K562 (cell line): ENCODE data around the gene AMBRA1. TPM values are rescaled to one million over a fixed set of nuclear protein-coding genes. Genes with fewer than 3 reads are reported as not detected.
A peak's percentile ranks its signal among the peaks of the same experiment; 100 is the strongest.

Source experiments
- BCOR ChIP-seq: fragments of 450-650 bp; IDR thresholded peaks from 2 replicates; pipeline ENCODE4 v1.6.1; 2016
- COPS2 ChIP-seq: fragments of 450-650 bp; conservative IDR thresholded peaks from 2 replicates; pipeline ENCODE4 v1.6.1; 2016; ENCODE audit warnings: mild to moderate bottlenecking, moderate library complexity
- CXXC5 ChIP-seq: fragments of 250-450 bp; sonication (Bioruptor Pico); IDR thresholded peaks from 2 replicates; pipeline ENCODE4 v1.8.0; 2022; ENCODE audit warnings: inconsistent platforms, mild to moderate bottlenecking, moderate library complexity
- GATAD2B ChIP-seq: fragments of 450-650 bp; IDR thresholded peaks from 2 replicates; pipeline ENCODE4 v1.6.1; 2017; ENCODE audit warnings: mild to moderate bottlenecking, borderline replicate concordance
- HES1 ChIP-seq: fragments of 450-650 bp; IDR thresholded peaks from 2 replicates; pipeline ENCODE4 v1.6.1; 2016; ENCODE audit warnings: low read depth, mild to moderate bottlenecking, moderate library complexity
- HMGN3 ChIP-seq: IDR thresholded peaks from 2 replicates; pipeline ENCODE4 v1.6.1; 2011; ENCODE audit warnings: borderline replicate concordance, low read depth, mild to moderate bottlenecking, mixed read lengths, low read length; ENCODE audit not compliant: insufficient read length; ENCODE audit errors: extremely low read depth
- HMGXB4 ChIP-seq: sonication (generic); formaldehyde crosslinking; IDR thresholded peaks from 2 replicates; pipeline ENCODE4 v1.8.1; 2023; ENCODE audit warnings: mild to moderate bottlenecking, missing genetic modification reagents
- KDM2B ChIP-seq: fragments of 250-450 bp; sonication (Bioruptor Pico); IDR thresholded peaks from 2 replicates; pipeline ENCODE4 v1.8.0; 2021; ENCODE audit warnings: mild to moderate bottlenecking, moderate library complexity
- NFIC ChIP-seq: fragments of 450-650 bp; IDR thresholded peaks from 2 replicates; pipeline ENCODE4 v1.6.1; 2017; ENCODE audit warnings: mild to moderate bottlenecking, inconsistent platforms
- PHB2 ChIP-seq: fragments of 450-650 bp; IDR thresholded peaks from 2 replicates; pipeline ENCODE4 v1.6.1; 2017; ENCODE audit warnings: low read depth
- PTRF ChIP-seq: fragments of 450-650 bp; IDR thresholded peaks from 2 replicates; pipeline ENCODE4 v1.6.1; 2016; ENCODE audit warnings: mild to moderate bottlenecking, missing genetic modification characterization, missing compliant biosample characterization
- RBFOX2 ChIP-seq: fragments of 200-400 bp; formaldehyde crosslinking; IDR thresholded peaks from 2 replicates; pipeline ENCODE4 v1.6.1; 2017; ENCODE audit warnings: low read depth, mild to moderate bottlenecking, low read length, moderate library complexity
- RBM22 ChIP-seq: fragments of 200-400 bp; formaldehyde crosslinking; IDR thresholded peaks from 2 replicates; pipeline ENCODE4 v1.6.1; 2018; ENCODE audit warnings: low read length, low read depth; ENCODE audit not compliant: poor library complexity, severe bottlenecking
- SP1 ChIP-seq: sonication (generic); formaldehyde crosslinking; IDR thresholded peaks from 2 replicates; pipeline ENCODE4 v1.8.1; 2022; ENCODE audit warnings: mild to moderate bottlenecking, missing genetic modification reagents
- SRSF1 ChIP-seq: fragments of 200-400 bp; formaldehyde crosslinking; IDR thresholded peaks from 2 replicates; pipeline ENCODE4 v1.6.1; 2017; ENCODE audit warnings: mild to moderate bottlenecking, low read depth, low read length, moderate library complexity
- TAF1 ChIP-seq: IDR thresholded peaks from 2 replicates; pipeline ENCODE4 v1.6.1; 2011; ENCODE audit warnings: mild to moderate bottlenecking, low read length, moderate library complexity; ENCODE audit not compliant: insufficient read depth, control insufficient read depth, severe bottlenecking; ENCODE audit errors: extremely low read depth
- XRCC5 ChIP-seq: fragments of 200-400 bp; formaldehyde crosslinking; IDR thresholded peaks from 2 replicates; pipeline ENCODE4 v1.6.1; 2017; ENCODE audit warnings: low read depth, mild to moderate bottlenecking, low read length
- ZNF561 ChIP-seq: fragments of 450-650 bp; formaldehyde crosslinking; conservative IDR thresholded peaks from 2 replicates; pipeline ENCODE4 v1.4.0; 2020; ENCODE audit warnings: mild to moderate bottlenecking, moderate library complexity
- polyA plus RNA-seq, 8 experiments: library from polyadenylated mRNA; depleted of rRNA in 4 of 8; stranded (reverse) in 5 of 8; unstranded in 3 of 8; fragments of >200 nt; fragmentation: Nextera tagmentation in 2 of 8; fragmentation: Illumina TruSeq in 1 of 8; extraction: Ambion mirVana in 2 of 8; extraction: Trizol in 1 of 8; gene quantifications; 2 replicates each; pipeline versions ENCODE4 v1.2.1 to v1.2.3, GENCODE V29; 2011 to 2014; ENCODE audit warnings: inconsistent platforms in 1 of 8, missing spikeins in 1 of 8
- total RNA-seq, 7 experiments: library from RNA; depleted of rRNA in 6 of 7; stranded (reverse); fragments of >200 nt in 6 of 7; fragmentation: Illumina TruSeq in 2 of 7; extraction: Trizol in 2 of 7; gene quantifications; 2 replicates each; pipeline versions ENCODE4 v1.2.1 to v1.2.3, GENCODE V29; 2011 to 2021; ENCODE audit warnings: low replicate concordance in 1 of 7
- TF ChIP-seq, protein P1 (sequence below): fragments of 450-650 bp; formaldehyde crosslinking; IDR thresholded peaks from 2 replicates; pipeline ENCODE4 v1.4.0; 2022; ENCODE audit warnings: missing genetic modification characterization
- TF ChIP-seq, protein P2 (sequence below): conservative IDR thresholded peaks from 2 replicates; pipeline ENCODE4 v1.6.1; 2011; ENCODE audit warnings: low read depth, mild to moderate bottlenecking, low read length; ENCODE audit not compliant: control insufficient read depth
- TF ChIP-seq, protein P3 (sequence below): sonication (generic); formaldehyde crosslinking; IDR thresholded peaks from 2 replicates; pipeline ENCODE4 v1.5.0; 2020; ENCODE audit warnings: missing genetic modification reagents

AMBRA1 gene
- total and polyA plus RNA-seq, 9 of the 15 experiments (the other 6 are each of a cell fraction or from before 2014, with no cell fraction given), result 0.15 to 24.5 (median 13.0) TPM

GRCh38 chr11:46346886-46347636, 246.8 kb downstream of the AMBRA1 start, which contains the start of gene DGKZ (continued):
- TF ChIP-seq, protein P1, sequence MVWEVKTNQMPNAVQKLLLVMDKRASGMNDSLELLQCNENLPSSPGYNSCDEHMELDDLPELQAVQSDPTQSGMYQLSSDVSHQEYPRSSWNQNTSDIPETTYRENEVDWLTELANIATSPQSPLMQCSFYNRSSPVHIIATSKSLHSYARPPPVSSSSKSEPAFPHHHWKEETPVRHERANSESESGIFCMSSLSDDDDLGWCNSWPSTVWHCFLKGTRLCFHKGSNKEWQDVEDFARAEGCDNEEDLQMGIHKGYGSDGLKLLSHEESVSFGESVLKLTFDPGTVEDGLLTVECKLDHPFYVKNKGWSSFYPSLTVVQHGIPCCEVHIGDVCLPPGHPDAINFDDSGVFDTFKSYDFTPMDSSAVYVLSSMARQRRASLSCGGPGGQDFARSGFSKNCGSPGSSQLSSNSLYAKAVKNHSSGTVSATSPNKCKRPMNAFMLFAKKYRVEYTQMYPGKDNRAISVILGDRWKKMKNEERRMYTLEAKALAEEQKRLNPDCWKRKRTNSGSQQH (CRISPR knock-in tag), result 0 out of 2 replicates have a peak, but pooled peaks have one; percentile 10
- no peak for TF ChIP-seq PTRF
- no peak for TF ChIP-seq ZNF561 (CRISPR knock-in tag)
- no peak for TF ChIP-seq HES1
- 0 out of 2 replicates have a peak, but pooled peaks have one; percentile 32 for TF ChIP-seq PHB2
- peak; percentile 62 for TF ChIP-seq RBFOX2
- peak; percentile 84 for TF ChIP-seq SP1 (CRISPR knock-in tag)
- TF ChIP-seq GATAD2B, result peak; percentile 95
- TF ChIP-seq XRCC5, result peak; percentile 45; the same call in 1 of the 2 replicates
- peak; percentile 19; the same call in 1 of the 2 replicates for TF ChIP-seq KDM2B (CRISPR knock-in tag)
- TF ChIP-seq, protein P2, sequence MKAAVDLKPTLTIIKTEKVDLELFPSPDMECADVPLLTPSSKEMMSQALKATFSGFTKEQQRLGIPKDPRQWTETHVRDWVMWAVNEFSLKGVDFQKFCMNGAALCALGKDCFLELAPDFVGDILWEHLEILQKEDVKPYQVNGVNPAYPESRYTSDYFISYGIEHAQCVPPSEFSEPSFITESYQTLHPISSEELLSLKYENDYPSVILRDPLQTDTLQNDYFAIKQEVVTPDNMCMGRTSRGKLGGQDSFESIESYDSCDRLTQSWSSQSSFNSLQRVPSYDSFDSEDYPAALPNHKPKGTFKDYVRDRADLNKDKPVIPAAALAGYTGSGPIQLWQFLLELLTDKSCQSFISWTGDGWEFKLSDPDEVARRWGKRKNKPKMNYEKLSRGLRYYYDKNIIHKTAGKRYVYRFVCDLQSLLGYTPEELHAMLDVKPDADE, result peak; percentile 44; the same call in 1 of the 2 replicates
- 0 out of 2 replicates have a peak, but pooled peaks have one; percentile 20 for TF ChIP-seq BCOR
- no peak for TF ChIP-seq NFIC
- peak; percentile 62 for TF ChIP-seq TAF1
- TF ChIP-seq SRSF1, result no peak
- TF ChIP-seq HMGXB4, result no peak; the same call in 1 of the 2 replicates
- TF ChIP-seq COPS2, result no peak
- peak; percentile 87 for TF ChIP-seq HMGN3
- no peak for TF ChIP-seq RBM22
- TF ChIP-seq, protein P3, sequence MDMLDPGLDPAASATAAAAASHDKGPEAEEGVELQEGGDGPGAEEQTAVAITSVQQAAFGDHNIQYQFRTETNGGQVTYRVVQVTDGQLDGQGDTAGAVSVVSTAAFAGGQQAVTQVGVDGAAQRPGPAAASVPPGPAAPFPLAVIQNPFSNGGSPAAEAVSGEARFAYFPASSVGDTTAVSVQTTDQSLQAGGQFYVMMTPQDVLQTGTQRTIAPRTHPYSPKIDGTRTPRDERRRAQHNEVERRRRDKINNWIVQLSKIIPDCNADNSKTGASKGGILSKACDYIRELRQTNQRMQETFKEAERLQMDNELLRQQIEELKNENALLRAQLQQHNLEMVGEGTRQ (CRISPR knock-in tag), result no peak
- peak; percentile 91 for TF ChIP-seq CXXC5
